PC-3 (cell line): ENCODE measurements around the gene CERS1. TPM values are rescaled to one million over a fixed set of nuclear protein-coding genes. Genes with fewer than 3 reads are reported as not detected.

Experiments used
- ATAC-seq: fragments of 200-7000 bp; cut with Tn5 transposase; 2 replicates; pipeline ENCODE4 v1.9.1; 2020; ENCODE audit warnings: mild to moderate bottlenecking, moderate library complexity
- BruUV-seq: library from RNA; stranded (reverse); fragments of 400-500 nt; replicated peaks from 2 replicates; lab custom pipeline; 2021; lab: Mats Ljungman, UMichigan
- CTCF ChIA-PET: fragments of 300-600 bp; sonication (Branson Sonifier 250); formaldehyde crosslinking; loops from one replicate; lab custom pipeline; 2022; ENCODE audit warnings: antibody characterized with exemption; lab: Charles Lee
- POLR2A ChIA-PET: fragments of 300-600 bp; sonication (Branson Sonifier 250); formaldehyde crosslinking; loops from one replicate; lab custom pipeline; 2022; ENCODE audit warnings: antibody characterized with exemption; ENCODE audit not compliant: unreplicated experiment; lab: Charles Lee
- DNase-seq: peaks from one replicate; pipeline ENCODE4 v3.0.0-alpha.2; 2015
- H2AFZ ChIP-seq: fragments of 300-600 bp; sonication (generic); 2 replicates; pipeline ENCODE4 v1.6.0; 2016; ENCODE audit warnings: antibody characterized with exemption, low read length
- H3F3A ChIP-seq: fragments of 300-600 bp; sonication (generic); one replicate; pipeline ENCODE4 v1.6.0; 2017; ENCODE audit warnings: antibody characterized with exemption, low read length, control low read depth, mild to moderate bottlenecking; ENCODE audit not compliant: unreplicated experiment
- H3K27ac ChIP-seq: fragments of 300-600 bp; sonication (generic); 2 replicates; pipeline ENCODE4 v1.5.1; 2016; ENCODE audit warnings: mild to moderate bottlenecking, low read length
- H3K27me3 ChIP-seq: fragments of 300-600 bp; sonication (generic); 2 replicates; pipeline ENCODE4 v1.6.1; 2016; ENCODE audit warnings: low read length, mixed read lengths
- H3K36me3 ChIP-seq: fragments of 300-600 bp; sonication (generic); 2 replicates; pipeline ENCODE4 v1.6.1; 2016; ENCODE audit warnings: low read depth, mixed run types, low read length, mixed read lengths
- H3K4me1 ChIP-seq: fragments of 300-600 bp; sonication (generic); 2 replicates; pipeline ENCODE4 v1.5.1; 2016; ENCODE audit warnings: low read length; ENCODE audit not compliant: insufficient read depth
- H3K4me2 ChIP-seq: fragments of 300-600 bp; sonication (generic); 2 replicates; pipeline ENCODE4 v1.6.0; 2016; ENCODE audit warnings: low read length
- H3K4me3 ChIP-seq: fragments of 300-600 bp; sonication (generic); 2 replicates; pipeline ENCODE4 v1.5.1; 2016; ENCODE audit warnings: mild to moderate bottlenecking, low read length, mixed read lengths
- H3K79me2 ChIP-seq: fragments of 300-600 bp; sonication (generic); 2 replicates; pipeline ENCODE4 v1.6.1; 2017; ENCODE audit warnings: low read length, mixed read lengths
- H3K9ac ChIP-seq: fragments of 300-600 bp; sonication (generic); 2 replicates; pipeline ENCODE4 v1.6.0; 2016; ENCODE audit warnings: mild to moderate bottlenecking, low read length
- H3K9me2 ChIP-seq: fragments of 300-600 bp; sonication (generic); replicated peaks from 2 replicates; pipeline ENCODE4 v1.6.1; 2016; ENCODE audit warnings: mixed run types, low read length, mixed read lengths
- H3K9me3 ChIP-seq: fragments of 300-600 bp; sonication (generic); 2 replicates; pipeline ENCODE4 v1.6.1; 2016; ENCODE audit warnings: low read length, mixed read lengths
- H4K20me1 ChIP-seq: fragments of 300-600 bp; sonication (generic); 2 replicates; pipeline ENCODE4 v1.6.1; 2016; ENCODE audit warnings: low read length, mixed read lengths
- EZH2 ChIP-seq: fragments of 300-600 bp; sonication (generic); IDR thresholded peaks from one replicate; pipeline ENCODE4 v1.6.1; 2017; ENCODE audit warnings: antibody characterized with exemption, mild to moderate bottlenecking, low read length; ENCODE audit not compliant: unreplicated experiment
- EZH2phosphoT487 ChIP-seq: fragments of 300-600 bp; sonication (generic); IDR thresholded peaks from 2 replicates; pipeline ENCODE4 v1.6.1; 2018; ENCODE audit warnings: mild to moderate bottlenecking, antibody characterized with exemption, low read length, borderline replicate concordance
- intact Hi-C: fragments of 100-400 bp; cut with micrococcal nuclease; formaldehyde crosslinking; loops from 2 replicates; pipeline ENCODE4 v1.9.0; 2023
- total RNA-seq: library from RNA; depleted of rRNA; stranded (reverse); fragments of >200 nt; gene quantifications from 2 replicates; pipeline ENCODE4 v1.2.3, GENCODE V29; 2014
- TF ChIP-seq, protein P1 (sequence below): fragments of 300-600 bp; sonication (generic); conservative IDR thresholded peaks from 2 replicates; pipeline ENCODE4 v1.5.1; 2017; ENCODE audit warnings: antibody characterized with exemption, low read depth, mild to moderate bottlenecking, low read length

The CERS1 gene
- total RNA-seq, 1 experiment from 2014 or later = 0.95 TPM

DNA sequence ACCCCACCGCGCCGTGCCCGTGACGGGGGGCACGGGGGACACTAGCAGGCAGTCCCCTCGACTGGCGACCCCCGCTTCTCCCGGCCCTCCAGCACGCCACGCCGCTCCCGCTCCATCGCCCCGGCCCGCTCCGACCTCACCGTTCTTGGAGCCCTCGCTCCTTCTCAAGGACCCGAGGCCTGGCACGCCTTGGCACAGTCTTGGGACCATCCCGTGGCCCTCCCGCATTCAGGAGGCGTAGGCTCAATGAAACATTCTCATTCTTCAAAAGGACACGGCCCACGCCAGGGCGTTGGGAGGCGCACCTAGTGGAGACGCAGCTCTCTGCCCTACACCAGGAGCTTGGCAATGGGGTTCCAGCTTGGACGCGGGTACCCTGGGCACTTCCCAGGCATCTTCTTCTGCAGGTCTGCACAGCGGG is 473 bp upstream of the CERS1 start:
- intact Hi-C loops = no loop called here
- H3K9ac ChIP-seq = no peak overlapping the region
- H3F3A ChIP-seq = no peaks in the 10 kb centered on the region
- peaks cover 14% of the 10 kb centered on the region; the same call in 1 of the 2 replicates for H3K27me3 ChIP-seq
- H4K20me1 ChIP-seq = no peaks in the 10 kb centered on the region
- H3K9me2 ChIP-seq = no peaks in the 10 kb centered on the region
- H3K4me2 ChIP-seq = no peak overlapping the region
- no TSS peak for BruUV-seq
- peaks cover 3% of the 10 kb centered on the region; the same call in 1 of the 2 replicates for H3K36me3 ChIP-seq
- TF ChIP-seq, protein P1, sequence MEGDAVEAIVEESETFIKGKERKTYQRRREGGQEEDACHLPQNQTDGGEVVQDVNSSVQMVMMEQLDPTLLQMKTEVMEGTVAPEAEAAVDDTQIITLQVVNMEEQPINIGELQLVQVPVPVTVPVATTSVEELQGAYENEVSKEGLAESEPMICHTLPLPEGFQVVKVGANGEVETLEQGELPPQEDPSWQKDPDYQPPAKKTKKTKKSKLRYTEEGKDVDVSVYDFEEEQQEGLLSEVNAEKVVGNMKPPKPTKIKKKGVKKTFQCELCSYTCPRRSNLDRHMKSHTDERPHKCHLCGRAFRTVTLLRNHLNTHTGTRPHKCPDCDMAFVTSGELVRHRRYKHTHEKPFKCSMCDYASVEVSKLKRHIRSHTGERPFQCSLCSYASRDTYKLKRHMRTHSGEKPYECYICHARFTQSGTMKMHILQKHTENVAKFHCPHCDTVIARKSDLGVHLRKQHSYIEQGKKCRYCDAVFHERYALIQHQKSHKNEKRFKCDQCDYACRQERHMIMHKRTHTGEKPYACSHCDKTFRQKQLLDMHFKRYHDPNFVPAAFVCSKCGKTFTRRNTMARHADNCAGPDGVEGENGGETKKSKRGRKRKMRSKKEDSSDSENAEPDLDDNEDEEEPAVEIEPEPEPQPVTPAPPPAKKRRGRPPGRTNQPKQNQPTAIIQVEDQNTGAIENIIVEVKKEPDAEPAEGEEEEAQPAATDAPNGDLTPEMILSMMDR = no peak
- TF ChIP-seq EZH2 = no peak
- no peak for TF ChIP-seq EZH2phosphoT487
- no peaks in the 10 kb centered on the region for H3K9me3 ChIP-seq
- H3K79me2 ChIP-seq = no peaks in the 10 kb centered on the region
- no peaks in the 10 kb centered on the region for H3K4me1 ChIP-seq
- DNase-seq = peak; percentile 26
- no peak overlapping the region for H3K4me3 ChIP-seq
- ChIA-PET CTCF (no interaction called here), POLR2A (interaction anchor here (0.6 kb wide), 1 partner anchor 23 kb away, joined by 3 read pairs; the partner anchor contains the start of gene COPE)
- no peak overlapping the region for H3K27ac ChIP-seq
- no peak overlapping the region for H2AFZ ChIP-seq
- ATAC-seq = peak; percentile 29

GRCh38 chr19:18895038-18895823 is 727 bp downstream of the CERS1 start:
- ChIA-PET POLR2A (no interaction called here), CTCF (interaction anchor here (0.5 kb wide), 1 partner anchor 212 kb away, joined by 9 read pairs; no protein-coding TSS in a partner anchor)
- H3K27ac ChIP-seq = no peak overlapping the region
- TF ChIP-seq, protein P1 = peak; percentile 58
- no peak for TF ChIP-seq EZH2phosphoT487
- peak overlapping the region; percentile 67 for H2AFZ ChIP-seq
- no TSS peak for BruUV-seq
- no peaks in the 10 kb centered on the region for H3K9me3 ChIP-seq
- H3K4me3 ChIP-seq = peak overlapping the region; percentile 60
- peak overlapping the region; percentile 79 for H3K4me2 ChIP-seq
- H3K27me3 ChIP-seq = peaks cover 14% of the 10 kb centered on the region; the same call in 1 of the 2 replicates
- intact Hi-C loops = no loop called here
- no peaks in the 10 kb centered on the region for H3K9me2 ChIP-seq
- H3K79me2 ChIP-seq = no peaks in the 10 kb centered on the region
- DNase-seq (peak; percentile 53), ATAC-seq (peak; percentile 71)
- H3K36me3 ChIP-seq = no peaks in the 10 kb centered on the region
- H3F3A ChIP-seq = no peaks in the 10 kb centered on the region
- H3K9ac ChIP-seq = no peak overlapping the region
- no peaks in the 10 kb centered on the region for H4K20me1 ChIP-seq
- H3K4me1 ChIP-seq = no peaks in the 10 kb centered on the region
